ENCODE data around the gene CTSD.

The CTSD gene

GRCh38 chr11:1719781-1720180, 43.9 kb downstream of the CTSD start:
- no peak overlapping the region for H2BK12ac ChIP-seq (ENCODE audit: low read length)
- H2BK120ac ChIP-seq (ENCODE audit: low read depth, low read length) = no peak overlapping the region
- H3K4me3 ChIP-seq (ENCODE audit: low read length in 2 of 2) = no peak overlapping the region
- no peak overlapping the region for H4K8ac ChIP-seq (ENCODE audit: low read depth, low read length)
- H3K4me1 ChIP-seq (ENCODE audit: control insufficient read depth in 2 of 2, insufficient read depth in 1 of 2, low read depth in 1 of 2, low read length in 2 of 2) = no peaks in the 10 kb centered on the region
- H2AK5ac ChIP-seq (ENCODE audit: low read depth, low read length) = no peak overlapping the region
- no peak overlapping the region for H3K14ac ChIP-seq (ENCODE audit: low read length)
- H3K4me2 ChIP-seq (ENCODE audit: insufficient read depth, low read length, poor library complexity, severe bottlenecking) = no peak overlapping the region
- DNase-seq (ENCODE audit: low spot score) = no peak
- no peaks in the 10 kb centered on the region for H3K36me3 ChIP-seq (replicated peaks in 1 of 2; ENCODE audit: control insufficient read depth in 2 of 2, insufficient read depth in 2 of 2, low read length in 2 of 2)
- peaks cover 0 to 10% (median 0%) of the 10 kb centered on the region in 3 experiments for H3K27me3 ChIP-seq (ENCODE audit: control insufficient read depth in 3 of 3, insufficient read depth in 3 of 3, low read depth in 1 of 3, low read length in 3 of 3)
- no peak overlapping the region for H3K18ac ChIP-seq (ENCODE audit: low read length)
- H2AFZ ChIP-seq (ENCODE audit: low read length) = no peak overlapping the region
- H3K9ac ChIP-seq (ENCODE audit: low read depth, low read length, poor library complexity) = no peak overlapping the region
- H4K91ac ChIP-seq (ENCODE audit: low read depth, low read length, poor library complexity) = no peak overlapping the region
- no peaks in the 10 kb centered on the region for H3K79me1 ChIP-seq (ENCODE audit: low read depth, low read length)
- no peak overlapping the region for H2BK5ac ChIP-seq (ENCODE audit: low read length)
- H3K23ac ChIP-seq (ENCODE audit: low read depth, low read length, poor library complexity) = no peak overlapping the region
- H3K27ac ChIP-seq (replicated peaks; ENCODE audit: low read length) = no peak overlapping the region
- no peak overlapping the region for H3K4ac ChIP-seq (ENCODE audit: low read length)
- H3K9me3 ChIP-seq (replicated peaks in 1 of 2; ENCODE audit: control insufficient read depth in 2 of 2, insufficient read depth in 1 of 2, low read depth in 1 of 2, low read length in 2 of 2) = no peaks in the 10 kb centered on the region
- no peak overlapping the region for H2BK15ac ChIP-seq (ENCODE audit: low read length)
- WGBS, 2 donors (ENCODE audit: extremely low coverage in 2 of 2, insufficient read length in 2 of 2, insufficient replicate concordance in 1 of 2) = no CpG with 5 or more reads among the region's 8 CpGs

- no peak overlapping the region for H2BK120ac ChIP-seq (ENCODE audit: low read depth, low read length)
- no peak for DNase-seq (ENCODE audit: low spot score)
- H4K91ac ChIP-seq (ENCODE audit: low read depth, low read length, poor library complexity) = no peak overlapping the region
- H2BK15ac ChIP-seq (ENCODE audit: low read length) = no peak overlapping the region
- H3K27ac ChIP-seq (replicated peaks; ENCODE audit: low read length) = no peak overlapping the region
- no peak overlapping the region for H2AK5ac ChIP-seq (ENCODE audit: low read depth, low read length)
- H3K9ac ChIP-seq (ENCODE audit: low read depth, low read length, poor library complexity) = no peak overlapping the region
- no peak overlapping the region for H3K23ac ChIP-seq (ENCODE audit: low read depth, low read length, poor library complexity)
- no peaks in the 10 kb centered on the region for H3K4me1 ChIP-seq (ENCODE audit: control insufficient read depth in 2 of 2, insufficient read depth in 1 of 2, low read depth in 1 of 2, low read length in 2 of 2)
- no peak overlapping the region for H2BK5ac ChIP-seq (ENCODE audit: low read length)
- no peaks in the 10 kb centered on the region for H3K79me1 ChIP-seq (ENCODE audit: low read depth, low read length)
- H4K8ac ChIP-seq (ENCODE audit: low read depth, low read length) = no peak overlapping the region
- no peak overlapping the region for H3K14ac ChIP-seq (ENCODE audit: low read length)
- no peak overlapping the region for H2BK12ac ChIP-seq (ENCODE audit: low read length)
- no peaks in the 10 kb centered on the region for H3K36me3 ChIP-seq (replicated peaks in 1 of 2; ENCODE audit: control insufficient read depth in 2 of 2, insufficient read depth in 2 of 2, low read length in 2 of 2)
- H3K18ac ChIP-seq (ENCODE audit: low read length) = no peak overlapping the region
- H3K4me2 ChIP-seq (ENCODE audit: insufficient read depth, low read length, poor library complexity, severe bottlenecking) = no peak overlapping the region
- no peak overlapping the region for H3K4ac ChIP-seq (ENCODE audit: low read length)
- no peaks in the 10 kb centered on the region for H3K9me3 ChIP-seq (replicated peaks in 1 of 2; ENCODE audit: control insufficient read depth in 2 of 2, insufficient read depth in 1 of 2, low read depth in 1 of 2, low read length in 2 of 2)
- H2AFZ ChIP-seq (ENCODE audit: low read length) = no peak overlapping the region
- H3K4me3 ChIP-seq (ENCODE audit: low read length in 2 of 2) = no peak overlapping the region
- H3K27me3 ChIP-seq (ENCODE audit: control insufficient read depth in 3 of 3, insufficient read depth in 3 of 3, low read depth in 1 of 3, low read length in 3 of 3) = peaks cover 0 to 13% (median 0%) of the 10 kb centered on the region in 3 experiments
- no CpG with 5 or more reads among the region's 15 CpGs for WGBS, 2 donors (ENCODE audit: extremely low coverage in 2 of 2, insufficient read length in 2 of 2, insufficient replicate concordance in 1 of 2)
These were observed 45.4 kb downstream of the CTSD start for GRCh38 chr11:1718326-1718725.

- H3K18ac ChIP-seq (ENCODE audit: low read length) = no peak overlapping the region
- H3K36me3 ChIP-seq (replicated peaks in 1 of 2; ENCODE audit: control insufficient read depth in 2 of 2, insufficient read depth in 2 of 2, low read length in 2 of 2) = no peaks in the 10 kb centered on the region
- no peak overlapping the region for H2BK120ac ChIP-seq (ENCODE audit: low read depth, low read length)
- no peak overlapping the region for H2AFZ ChIP-seq (ENCODE audit: low read length)
- no peak overlapping the region for H3K14ac ChIP-seq (ENCODE audit: low read length)
- H3K9me3 ChIP-seq (replicated peaks in 1 of 2; ENCODE audit: control insufficient read depth in 2 of 2, insufficient read depth in 1 of 2, low read depth in 1 of 2, low read length in 2 of 2) = no peaks in the 10 kb centered on the region
- no peak overlapping the region for H3K4ac ChIP-seq (ENCODE audit: low read length)
- no peak overlapping the region for H3K9ac ChIP-seq (ENCODE audit: low read depth, low read length, poor library complexity)
- no peak overlapping the region for H3K4me2 ChIP-seq (ENCODE audit: insufficient read depth, low read length, poor library complexity, severe bottlenecking)
- H2BK12ac ChIP-seq (ENCODE audit: low read length) = no peak overlapping the region
- H2AK5ac ChIP-seq (ENCODE audit: low read depth, low read length) = no peak overlapping the region
- H4K91ac ChIP-seq (ENCODE audit: low read depth, low read length, poor library complexity) = no peak overlapping the region
- H3K27me3 ChIP-seq (ENCODE audit: control insufficient read depth in 3 of 3, insufficient read depth in 3 of 3, low read depth in 1 of 3, low read length in 3 of 3) = peaks cover 0 to 13% (median 0%) of the 10 kb centered on the region in 3 experiments
- no peak overlapping the region for H3K4me3 ChIP-seq (ENCODE audit: low read length in 2 of 2)
- H2BK5ac ChIP-seq (ENCODE audit: low read length) = no peak overlapping the region
- DNase-seq (ENCODE audit: low spot score) = no peak
- H3K79me1 ChIP-seq (ENCODE audit: low read depth, low read length) = no peaks in the 10 kb centered on the region
- H3K27ac ChIP-seq (replicated peaks; ENCODE audit: low read length) = no peak overlapping the region
- WGBS, 2 donors (ENCODE audit: extremely low coverage in 2 of 2, insufficient read length in 2 of 2, insufficient replicate concordance in 1 of 2) = no CpG with 5 or more reads among the region's 8 CpGs
- no peak overlapping the region for H2BK15ac ChIP-seq (ENCODE audit: low read length)
- H3K4me1 ChIP-seq (ENCODE audit: control insufficient read depth in 2 of 2, insufficient read depth in 1 of 2, low read depth in 1 of 2, low read length in 2 of 2) = no peaks in the 10 kb centered on the region
- no peak overlapping the region for H3K23ac ChIP-seq (ENCODE audit: low read depth, low read length, poor library complexity)
- H4K8ac ChIP-seq (ENCODE audit: low read depth, low read length) = no peak overlapping the region
These were observed 46.0 kb downstream of the CTSD start for GRCh38 chr11:1717745-1718144.

- H4K91ac ChIP-seq (ENCODE audit: low read depth, low read length, poor library complexity) = no peak overlapping the region
- peaks cover 0 to 13% (median 0%) of the 10 kb centered on the region in 3 experiments for H3K27me3 ChIP-seq (ENCODE audit: control insufficient read depth in 3 of 3, insufficient read depth in 3 of 3, low read depth in 1 of 3, low read length in 3 of 3)
- no peak overlapping the region for H2BK120ac ChIP-seq (ENCODE audit: low read depth, low read length)
- no peak overlapping the region for H3K9ac ChIP-seq (ENCODE audit: low read depth, low read length, poor library complexity)
- no peak overlapping the region for H3K4me3 ChIP-seq (ENCODE audit: low read length in 2 of 2)
- H3K27ac ChIP-seq (replicated peaks; ENCODE audit: low read length) = no peak overlapping the region
- no peaks in the 10 kb centered on the region for H3K9me3 ChIP-seq (replicated peaks in 1 of 2; ENCODE audit: control insufficient read depth in 2 of 2, insufficient read depth in 1 of 2, low read depth in 1 of 2, low read length in 2 of 2)
- H3K23ac ChIP-seq (ENCODE audit: low read depth, low read length, poor library complexity) = no peak overlapping the region
- peak overlapping the region; percentile 54 for H2AK5ac ChIP-seq (ENCODE audit: low read depth, low read length)
- H3K4ac ChIP-seq (ENCODE audit: low read length) = no peak overlapping the region
- WGBS, 2 donors (ENCODE audit: extremely low coverage in 2 of 2, insufficient read length in 2 of 2, insufficient replicate concordance in 1 of 2) = no CpG with 5 or more reads among the region's 24 CpGs
- H3K79me1 ChIP-seq (ENCODE audit: low read depth, low read length) = no peaks in the 10 kb centered on the region
- no peak overlapping the region for H3K4me2 ChIP-seq (ENCODE audit: insufficient read depth, low read length, poor library complexity, severe bottlenecking)
- no peak overlapping the region for H2AFZ ChIP-seq (ENCODE audit: low read length)
- no peak overlapping the region for H2BK5ac ChIP-seq (ENCODE audit: low read length)
- H3K36me3 ChIP-seq (replicated peaks in 1 of 2; ENCODE audit: control insufficient read depth in 2 of 2, insufficient read depth in 2 of 2, low read length in 2 of 2) = no peaks in the 10 kb centered on the region
- H3K14ac ChIP-seq (ENCODE audit: low read length) = no peak overlapping the region
- no peaks in the 10 kb centered on the region for H3K4me1 ChIP-seq (ENCODE audit: control insufficient read depth in 2 of 2, insufficient read depth in 1 of 2, low read depth in 1 of 2, low read length in 2 of 2)
- no peak overlapping the region for H2BK15ac ChIP-seq (ENCODE audit: low read length)
- no peak overlapping the region for H4K8ac ChIP-seq (ENCODE audit: low read depth, low read length)
- no peak overlapping the region for H3K18ac ChIP-seq (ENCODE audit: low read length)
- H2BK12ac ChIP-seq (ENCODE audit: low read length) = no peak overlapping the region
- DNase-seq (ENCODE audit: low spot score) = no peak
These were observed 48.5 kb downstream of the CTSD start for GRCh38 chr11:1714908-1715885.
